Hepatocyte (in vitro differentiated cells): ENCODE results near the gene SNX9. TPM values are rescaled to one million over a fixed set of nuclear protein-coding genes. Genes with fewer than 3 reads are reported as not detected.
"Not testable (repeated sequence)": the region's sequence is repeated elsewhere in the genome, so short reads cannot be mapped to it uniquely, and the experiment has no call there.

Experiments used
- DNase-seq: peaks from one replicate; pipeline ENCODE4 v3.0.0-alpha.2; 2016; ENCODE audit warnings: low spot score
- H2AFZ ChIP-seq: fragments of 200-600 bp; sonication (generic); 2 replicates; pipeline ENCODE4 v1.6.0; 2016; ENCODE audit warnings: antibody characterized with exemption, mild to moderate bottlenecking
- H3K27ac ChIP-seq: fragments of 200-600 bp; sonication (generic); 2 replicates; pipeline ENCODE4 v1.5.1; 2016; ENCODE audit warnings: mild to moderate bottlenecking
- H3K27me3 ChIP-seq: fragments of 200-600 bp; sonication (generic); 2 replicates; pipeline ENCODE4 v1.6.1; 2016
- H3K36me3 ChIP-seq: fragments of 200-600 bp; sonication (generic); replicated peaks from 2 replicates; pipeline ENCODE4 v1.5.1; 2016; ENCODE audit warnings: low read depth; ENCODE audit not compliant: insufficient read depth
- H3K4me1 ChIP-seq: fragments of 200-600 bp; sonication (generic); 2 replicates; pipeline ENCODE4 v1.5.1; 2016; ENCODE audit warnings: mild to moderate bottlenecking, moderate library complexity; ENCODE audit not compliant: insufficient read depth
- H3K4me2 ChIP-seq: fragments of 200-600 bp; sonication (generic); 2 replicates; pipeline ENCODE4 v1.6.0; 2016
- H3K4me3 ChIP-seq: fragments of 200-600 bp; sonication (generic); 2 replicates; pipeline ENCODE4 v1.5.1; 2016; ENCODE audit warnings: mild to moderate bottlenecking
- H3K79me2 ChIP-seq: fragments of 200-600 bp; sonication (generic); 2 replicates; pipeline ENCODE4 v1.6.0; 2017; ENCODE audit warnings: mild to moderate bottlenecking
- H3K9me2 ChIP-seq: fragments of 200-600 bp; sonication (generic); replicated peaks from 2 replicates; pipeline ENCODE4 v1.6.0; 2017; ENCODE audit warnings: mild to moderate bottlenecking; ENCODE audit not compliant: insufficient read depth
- H3K9me3 ChIP-seq: fragments of 200-600 bp; sonication (generic); 2 replicates; pipeline ENCODE4 v1.5.1; 2016; ENCODE audit warnings: low read depth, mild to moderate bottlenecking
- H4K20me1 ChIP-seq: fragments of 200-600 bp; sonication (generic); 2 replicates; pipeline ENCODE4 v1.6.0; 2016; ENCODE audit warnings: mild to moderate bottlenecking; ENCODE audit not compliant: insufficient read depth, poor library complexity, severe bottlenecking
- CTCF ChIP-seq: fragments of 200-600 bp; sonication (generic); IDR thresholded peaks from 2 replicates; pipeline ENCODE4 v1.5.1; 2016; ENCODE audit warnings: antibody characterized with exemption, mild to moderate bottlenecking; ENCODE audit not compliant: poor library complexity
- EZH2 ChIP-seq: fragments of 200-600 bp; sonication (generic); IDR thresholded peaks from 2 replicates; pipeline ENCODE4 v1.6.1; 2016; ENCODE audit warnings: antibody characterized with exemption, mild to moderate bottlenecking, borderline replicate concordance
- EZH2phosphoT487 ChIP-seq: fragments of 200-600 bp; sonication (generic); IDR thresholded peaks from one replicate; pipeline ENCODE4 v1.6.1; 2018; ENCODE audit warnings: antibody characterized with exemption, mild to moderate bottlenecking, low read depth, moderate library complexity; ENCODE audit not compliant: unreplicated experiment, severe bottlenecking
- WGBS: methylation state at CpG from one replicate; pipeline ENCODE4 v1.1.6; 2016; ENCODE audit warnings: low lambda C conversion rate; ENCODE audit errors: missing lambda C conversion rate; 5-methylcytosine and 5-hydroxymethylcytosine counted together
- polyA plus RNA-seq: library from polyadenylated mRNA; unstranded; fragments of >200 nt; fragmentation: Nextera tagmentation; extraction: Ambion mirVana; gene quantifications from 2 replicates; pipeline ENCODE4 v1.2.1, GENCODE V29; 2016
- total RNA-seq: library from RNA; depleted of rRNA; stranded (reverse); fragments of >200 nt; gene quantifications from 2 replicates; pipeline ENCODE4 v1.2.3, GENCODE V29; 2014

Gene SNX9
- total and polyA plus RNA-seq, 2 experiments from 2014 or later, result 34.1 to 34.7 TPM

GRCh38 chr6:157967020-157967419 is 144.0 kb downstream of the SNX9 start:
- no peaks in the 10 kb centered on the region for H3K9me2 ChIP-seq
- H3K36me3 ChIP-seq, result no peaks in the 10 kb centered on the region
- H3K4me2 ChIP-seq, result no peak overlapping the region
- H3K9me3 ChIP-seq, result no peaks in the 10 kb centered on the region
- H3K27ac ChIP-seq, result peak overlapping the region; percentile 96
- H2AFZ ChIP-seq, result no peak overlapping the region
- no peaks in the 10 kb centered on the region for H3K27me3 ChIP-seq
- TF ChIP-seq EZH2phosphoT487 (no peak), EZH2 (no peak)
- 42% methylated on average over 6 of the region's 6 CpGs for WGBS
- H3K79me2 ChIP-seq, result no peaks in the 10 kb centered on the region
- H3K4me1 ChIP-seq, result peaks cover 14% of the 10 kb centered on the region
- peak; percentile 65 for DNase-seq
- no peaks in the 10 kb centered on the region for H4K20me1 ChIP-seq
- no peak overlapping the region for H3K4me3 ChIP-seq

- Histone ChIP-seq H3K4me3 (no peak overlapping the region), H3K79me2 (no peaks in the 10 kb centered on the region), H3K9me2 (no peaks in the 10 kb centered on the region), H3K36me3 (no peaks in the 10 kb centered on the region), H3K4me2 (no peak overlapping the region), H3K27me3 (no peaks in the 10 kb centered on the region), H3K9me3 (no peaks in the 10 kb centered on the region), H2AFZ (no peak overlapping the region), H3K4me1 (peaks cover 14% of the 10 kb centered on the region), H4K20me1 (no peaks in the 10 kb centered on the region), H3K27ac (peak overlapping the region; percentile 96)
- DNase-seq, result no peak
- TF ChIP-seq EZH2 (no peak), EZH2phosphoT487 (no peak), CTCF (no peak)
- WGBS, result 95% methylated on average over 5 of the region's 8 CpGs
These were observed 144.4 kb downstream of the SNX9 start for GRCh38 chr6:157967486-157967885.

GRCh38 chr6:157972177-157972576 is 149.1 kb downstream of the SNX9 start:
- H3K79me2 ChIP-seq, H3K9me2 ChIP-seq, H3K9me3 ChIP-seq, H3K27ac ChIP-seq, H3K4me2 ChIP-seq, H3K4me3 ChIP-seq, H4K20me1 ChIP-seq, H3K36me3 ChIP-seq, H3K27me3 ChIP-seq, H3K4me1 ChIP-seq, H2AFZ ChIP-seq, DNase-seq: not testable (repeated sequence)
- over 99% methylated on average over 3 of the region's 3 CpGs for WGBS

DNA sequence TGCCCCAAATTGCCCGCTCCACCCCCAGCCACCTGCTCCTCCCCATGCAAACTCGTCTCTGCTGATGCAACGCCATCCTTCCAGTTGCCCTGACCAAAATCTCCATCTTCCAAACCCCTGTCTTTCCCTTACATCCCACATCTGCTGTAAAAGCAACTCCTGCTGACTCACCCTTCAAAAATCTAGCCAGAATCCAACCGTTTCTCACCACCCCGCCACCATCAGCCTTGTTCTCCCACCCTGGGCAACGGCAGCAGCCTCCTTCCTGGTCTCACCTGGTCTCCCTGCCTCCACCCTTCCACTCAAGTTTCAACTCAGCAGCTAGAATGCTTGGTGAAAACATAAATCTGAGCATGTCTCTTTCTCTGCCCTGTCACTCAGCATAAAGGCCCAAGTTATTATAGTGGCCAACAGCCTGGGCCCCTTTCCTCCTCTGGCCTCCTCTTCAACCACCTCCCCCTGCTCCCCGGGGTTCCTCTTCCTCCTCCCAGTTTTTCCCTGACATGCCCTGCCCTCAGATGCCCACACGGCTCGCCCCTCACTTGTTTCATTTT is 151.4 kb downstream of the SNX9 start:
- Histone ChIP-seq H3K4me2 (no peak overlapping the region), H3K4me3 (no peak overlapping the region), H3K4me1 (no peaks in the 10 kb centered on the region), H3K9me3 (no peaks in the 10 kb centered on the region), H3K27ac (no peak overlapping the region), H3K27me3 (no peaks in the 10 kb centered on the region), H3K9me2 (no peaks in the 10 kb centered on the region), H2AFZ (no peak overlapping the region), H3K79me2 (no peaks in the 10 kb centered on the region), H4K20me1 (no peaks in the 10 kb centered on the region), H3K36me3 (no peaks in the 10 kb centered on the region)
- WGBS, result 81% methylated on average over 9 of the region's 9 CpGs
- TF ChIP-seq EZH2, result no peak
- no peak for TF ChIP-seq CTCF
- TF ChIP-seq EZH2phosphoT487, result no peak
- DNase-seq, result no peak
